DND-41 (cell line): ENCODE data around the gene NEU2.

Experiments used
- EZH2 ChIP-seq: IDR thresholded peaks from 3 replicates; pipeline ENCODE4 v1.6.1; 2012; ENCODE audit warnings: borderline replicate concordance, low read depth, mild to moderate bottlenecking, moderate library complexity, low read length, inconsistent platforms; ENCODE audit not compliant: severe bottlenecking
- TF ChIP-seq, protein P1 (sequence below): IDR thresholded peaks from 2 replicates; pipeline ENCODE4 v1.5.1; 2012; ENCODE audit warnings: borderline replicate concordance, low read length, moderate library complexity, mild to moderate bottlenecking; ENCODE audit not compliant: poor library complexity, severe bottlenecking; ENCODE audit errors: extremely low read depth

DNA sequence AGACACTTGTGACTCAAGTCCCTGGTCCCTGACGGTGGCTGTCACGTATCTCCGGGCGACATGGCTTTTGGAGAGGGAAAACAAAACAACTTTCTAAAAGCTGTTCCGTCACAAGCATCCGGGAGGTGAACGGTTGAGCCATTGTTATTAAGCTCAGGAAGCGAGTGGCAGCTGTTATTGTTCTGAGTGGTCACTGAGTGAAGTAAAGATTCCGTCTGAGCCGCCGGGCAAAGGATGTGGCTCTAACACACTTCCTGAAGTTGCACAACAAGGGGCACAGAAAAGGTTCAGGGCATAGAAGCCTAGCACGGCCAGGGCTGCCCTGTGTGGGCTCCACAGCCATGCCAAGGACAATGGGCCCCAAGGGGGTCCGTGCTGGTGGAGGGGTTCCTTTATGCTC lies 52.0 kb downstream of the NEU2 start:
- TF ChIP-seq, protein P1, sequence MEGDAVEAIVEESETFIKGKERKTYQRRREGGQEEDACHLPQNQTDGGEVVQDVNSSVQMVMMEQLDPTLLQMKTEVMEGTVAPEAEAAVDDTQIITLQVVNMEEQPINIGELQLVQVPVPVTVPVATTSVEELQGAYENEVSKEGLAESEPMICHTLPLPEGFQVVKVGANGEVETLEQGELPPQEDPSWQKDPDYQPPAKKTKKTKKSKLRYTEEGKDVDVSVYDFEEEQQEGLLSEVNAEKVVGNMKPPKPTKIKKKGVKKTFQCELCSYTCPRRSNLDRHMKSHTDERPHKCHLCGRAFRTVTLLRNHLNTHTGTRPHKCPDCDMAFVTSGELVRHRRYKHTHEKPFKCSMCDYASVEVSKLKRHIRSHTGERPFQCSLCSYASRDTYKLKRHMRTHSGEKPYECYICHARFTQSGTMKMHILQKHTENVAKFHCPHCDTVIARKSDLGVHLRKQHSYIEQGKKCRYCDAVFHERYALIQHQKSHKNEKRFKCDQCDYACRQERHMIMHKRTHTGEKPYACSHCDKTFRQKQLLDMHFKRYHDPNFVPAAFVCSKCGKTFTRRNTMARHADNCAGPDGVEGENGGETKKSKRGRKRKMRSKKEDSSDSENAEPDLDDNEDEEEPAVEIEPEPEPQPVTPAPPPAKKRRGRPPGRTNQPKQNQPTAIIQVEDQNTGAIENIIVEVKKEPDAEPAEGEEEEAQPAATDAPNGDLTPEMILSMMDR: no peak
- no peak for TF ChIP-seq EZH2
